MM.1S (cell line): ENCODE data around the gene LZTS3.

ENCODE experiments used
- DNase-seq: peaks from one replicate; pipeline ENCODE4 v3.0.0-alpha.2; 2015
- H2AFZ ChIP-seq: fragments of 300-600 bp; sonication (generic); 2 replicates; pipeline ENCODE4 v1.6.0; 2016; ENCODE audit warnings: antibody characterized with exemption, low read length
- H3F3A ChIP-seq: fragments of 300-600 bp; sonication (generic); 2 replicates; pipeline ENCODE4 v1.6.1; 2016; ENCODE audit warnings: mild to moderate bottlenecking, antibody characterized with exemption, low read length, moderate library complexity, mixed read lengths; ENCODE audit not compliant: insufficient read depth
- H3K27ac ChIP-seq: fragments of 300-600 bp; sonication (generic); 2 replicates; pipeline ENCODE4 v1.5.1; 2016; ENCODE audit warnings: mild to moderate bottlenecking, low read length
- H3K27me3 ChIP-seq: fragments of 300-600 bp; sonication (generic); replicated peaks from 2 replicates; pipeline ENCODE4 v1.6.0; 2016; ENCODE audit warnings: low read length; ENCODE audit not compliant: insufficient read depth
- H3K36me3 ChIP-seq: fragments of 300-600 bp; sonication (generic); replicated peaks from 2 replicates; pipeline ENCODE4 v1.6.1; 2016; ENCODE audit warnings: mild to moderate bottlenecking, low read length, mixed read lengths; ENCODE audit not compliant: insufficient read depth
- H3K4me1 ChIP-seq: fragments of 300-600 bp; sonication (generic); 2 replicates; pipeline ENCODE4 v1.6.1; 2016; ENCODE audit warnings: low read length, mixed read lengths
- H3K4me2 ChIP-seq: fragments of 300-600 bp; sonication (generic); 2 replicates; pipeline ENCODE4 v1.6.0; 2016; ENCODE audit warnings: low read depth, low read length
- H3K4me3 ChIP-seq: fragments of 300-600 bp; sonication (generic); 2 replicates; pipeline ENCODE4 v1.5.1; 2016; ENCODE audit warnings: low read length, mixed read lengths
- H3K79me2 ChIP-seq: fragments of 300-600 bp; sonication (generic); 2 replicates; pipeline ENCODE4 v1.6.1; 2016; ENCODE audit warnings: mixed run types, low read length, mixed read lengths
- H3K9ac ChIP-seq: fragments of 300-600 bp; sonication (generic); 2 replicates; pipeline ENCODE4 v1.6.1; 2016; ENCODE audit warnings: low read length, mixed read lengths
- H3K9me2 ChIP-seq: fragments of 300-600 bp; sonication (generic); replicated peaks from 2 replicates; pipeline ENCODE4 v1.6.1; 2016; ENCODE audit warnings: mild to moderate bottlenecking, low read length, mixed read lengths; ENCODE audit not compliant: insufficient read depth
- H3K9me3 ChIP-seq: fragments of 300-600 bp; sonication (generic); replicated peaks from 2 replicates; pipeline ENCODE4 v1.6.1; 2016; ENCODE audit warnings: mild to moderate bottlenecking, low read length, mixed read lengths; ENCODE audit not compliant: insufficient read depth
- H4K20me1 ChIP-seq: fragments of 300-600 bp; sonication (generic); 2 replicates; pipeline ENCODE4 v1.6.1; 2016; ENCODE audit warnings: mild to moderate bottlenecking, low read length, moderate library complexity, mixed read lengths; ENCODE audit not compliant: insufficient read depth
- CTCF ChIP-seq: fragments of 300-600 bp; sonication (generic); IDR thresholded peaks from 2 replicates; pipeline ENCODE4 v1.5.1; 2016; ENCODE audit warnings: antibody characterized with exemption, low read length, mixed read lengths
- EZH2 ChIP-seq: fragments of 300-600 bp; sonication (generic); optimal IDR thresholded peaks from 2 replicates; pipeline ENCODE3; 2017; ENCODE audit warnings: low read depth, mild to moderate bottlenecking, antibody characterized with exemption, low read length, mixed read lengths
- EZH2phosphoT487 ChIP-seq: fragments of 300-600 bp; sonication (generic); IDR thresholded peaks from 2 replicates; pipeline ENCODE4 v1.6.1; 2018; ENCODE audit warnings: antibody characterized with exemption, low read length

LZTS3 gene

GRCh38 chr20:3165473-3166337, 7.6 kb downstream of the LZTS3 start:
- Histone ChIP-seq H3K9ac (no peak overlapping the region), H3K9me2 (no peaks in the 10 kb centered on the region), H3K4me2 (no peak overlapping the region), H2AFZ (no peak overlapping the region), H3F3A (no peaks in the 10 kb centered on the region), H4K20me1 (no peaks in the 10 kb centered on the region), H3K4me1 (no peaks in the 10 kb centered on the region), H3K9me3 (no peaks in the 10 kb centered on the region), H3K36me3 (no peaks in the 10 kb centered on the region), H3K4me3 (no peak overlapping the region), H3K79me2 (no peaks in the 10 kb centered on the region), H3K27me3 (peaks cover 30% of the 10 kb centered on the region), H3K27ac (no peak overlapping the region)
- no peak for TF ChIP-seq EZH2phosphoT487
- no peak for TF ChIP-seq EZH2
- no peak for TF ChIP-seq CTCF
- no peak for DNase-seq

GRCh38 chr20:3164763-3165410, 8.5 kb downstream of the LZTS3 start:
- DNase-seq, result no peak
- H3K36me3 ChIP-seq, result no peaks in the 10 kb centered on the region
- TF ChIP-seq CTCF, result no peak
- TF ChIP-seq EZH2, result no peak
- no peak for TF ChIP-seq EZH2phosphoT487

GRCh38 chr20:3164043-3164762, 9.1 kb downstream of the LZTS3 start:
- no peak overlapping the region for H3K4me3 ChIP-seq

More at GRCh38 chr20:3164763-3165410, 8.5 kb downstream of the LZTS3 start:
- no peaks in the 10 kb centered on the region for H4K20me1 ChIP-seq
- H3K79me2 ChIP-seq, result peaks cover under 1% of the 10 kb centered on the region; the same call in 1 of the 2 replicates
- H3K4me1 ChIP-seq, result no peaks in the 10 kb centered on the region
- H2AFZ ChIP-seq, result no peak overlapping the region
- no peaks in the 10 kb centered on the region for H3K9me2 ChIP-seq
- 0 out of 2 replicates have a peak, but pooled peaks cover 5% of the 10 kb centered on the region for H3F3A ChIP-seq
- peaks cover 27% of the 10 kb centered on the region for H3K27me3 ChIP-seq
- H3K9me3 ChIP-seq, result no peaks in the 10 kb centered on the region
- H3K4me3 ChIP-seq, result no peak overlapping the region
- no peak overlapping the region for H3K4me2 ChIP-seq
- H3K27ac ChIP-seq, result no peak overlapping the region
- no peak overlapping the region for H3K9ac ChIP-seq

More at GRCh38 chr20:3164043-3164762, 9.1 kb downstream of the LZTS3 start:
- H3K27me3 ChIP-seq, result peaks cover 27% of the 10 kb centered on the region
- peaks cover 8% of the 10 kb centered on the region for H3K79me2 ChIP-seq
- no peaks in the 10 kb centered on the region for H3K36me3 ChIP-seq
- H3K9me2 ChIP-seq, result no peaks in the 10 kb centered on the region
- no peaks in the 10 kb centered on the region for H4K20me1 ChIP-seq
- no peaks in the 10 kb centered on the region for H3K4me1 ChIP-seq
- H3K27ac ChIP-seq, result no peak overlapping the region
- TF ChIP-seq EZH2 (no peak), CTCF (no peak), EZH2phosphoT487 (no peak)
- no peak for DNase-seq
- 0 out of 2 replicates have a peak, but pooled peaks cover 5% of the 10 kb centered on the region for H3F3A ChIP-seq
- no peak overlapping the region for H3K4me2 ChIP-seq
- H2AFZ ChIP-seq, result no peak overlapping the region
- no peak overlapping the region for H3K9ac ChIP-seq
- H3K9me3 ChIP-seq, result no peaks in the 10 kb centered on the region
